ENCODE data around the gene CNTFR. TPM values are rescaled to one million over a fixed set of nuclear protein-coding genes. Genes with fewer than 3 reads are reported as not detected.

Gene CNTFR
- total and polyA plus RNA-seq, 7 experiments from 2014 or later: not detected

Other genes with a start within 250 kb of the CNTFR start
- 1 to 10 TPM in 2 of 5 experiments, under 1 TPM in 3; 0.60 to 1.9 (median 0.78) TPM for gene MYORG, start 212.8 kb downstream of the CNTFR start, total RNA-seq
- 1 to 10 TPM in 1 of 2 donors, under 1 TPM in 1; 0.28 to 1.4 TPM for gene MYORG, start 212.8 kb downstream of the CNTFR start, polyA plus RNA-seq
- 10 to 100 TPM; 12.3 to 14.6 (median 13.4) TPM for gene FAM219A, start 131.2 kb downstream of the CNTFR start, total RNA-seq
- 1 to 10 TPM in 1 of 2 donors, under 1 TPM in 1; 0.67 to 1.3 TPM for gene FAM219A, start 131.2 kb downstream of the CNTFR start, polyA plus RNA-seq
- not detected for gene DNAI1, start 130.9 kb downstream of the CNTFR start, total RNA-seq
- not detected for gene DNAI1, start 130.9 kb downstream of the CNTFR start, polyA plus RNA-seq
- gene ENHO, start 66.7 kb downstream of the CNTFR start, total RNA-seq: 1 to 10 TPM in 1 of 5 experiments, under 1 TPM in 1, not detected in 3; 0.56 to 1.9 TPM
- gene ENHO, start 66.7 kb downstream of the CNTFR start, polyA plus RNA-seq: under 1 TPM in 1 of 2 donors, not detected in 1; 0.21 TPM
- 10 to 100 TPM in 4 of 5 experiments, 1 to 10 TPM in 1; 8.8 to 27.3 (median 25.1) TPM for gene RPP25L, start 22.4 kb upstream of the CNTFR start, total RNA-seq
- gene RPP25L, start 22.4 kb upstream of the CNTFR start, polyA plus RNA-seq: 10 to 100 TPM; 48.5 to 58.2 TPM
- 100 to 1,000 TPM in 1 of 5 experiments, 10 to 100 TPM in 4; 55.6 to 110 (median 73.0) TPM for gene DCTN3, start 30.8 kb upstream of the CNTFR start, total RNA-seq
- gene DCTN3, start 30.8 kb upstream of the CNTFR start, polyA plus RNA-seq: 100 to 1,000 TPM; 125 to 129 TPM
- under 1 TPM in 2 of 5 experiments, not detected in 3; 0.27 to 0.36 TPM for gene ARID3C, start 39.3 kb upstream of the CNTFR start, total RNA-seq
- not detected for gene ARID3C, start 39.3 kb upstream of the CNTFR start, polyA plus RNA-seq
- 10 to 100 TPM; 20.7 to 63.8 (median 46.0) TPM for gene SIGMAR1, start 48.1 kb upstream of the CNTFR start, total RNA-seq
- gene SIGMAR1, start 48.1 kb upstream of the CNTFR start, polyA plus RNA-seq: 100 to 1,000 TPM in 1 of 2 donors, 10 to 100 TPM in 1; 93.5 to 102 TPM
- gene GALT, start 57.0 kb upstream of the CNTFR start, total RNA-seq: 100 to 1,000 TPM; 126 to 217 (median 162) TPM
- gene GALT, start 57.0 kb upstream of the CNTFR start, polyA plus RNA-seq: 10 to 100 TPM; 57.6 to 59.1 TPM
- gene IL11RA, start 62.5 kb upstream of the CNTFR start, total RNA-seq: 100 to 1,000 TPM in 4 of 5 experiments, 10 to 100 TPM in 1; 81.7 to 185 (median 144) TPM
- gene IL11RA, start 62.5 kb upstream of the CNTFR start, polyA plus RNA-seq: 1 to 10 TPM; 8.5 to 8.6 TPM
- gene CCL27, start 72.9 kb upstream of the CNTFR start, total RNA-seq: not detected
- not detected for gene CCL27, start 72.9 kb upstream of the CNTFR start, polyA plus RNA-seq
- gene CCL19, start 101.6 kb upstream of the CNTFR start, total RNA-seq: not detected
- gene CCL19, start 101.6 kb upstream of the CNTFR start, polyA plus RNA-seq: not detected
- gene CCL21, start 120.4 kb upstream of the CNTFR start, total RNA-seq: not detected
- gene CCL21, start 120.4 kb upstream of the CNTFR start, polyA plus RNA-seq: not detected

All from naive thymus-derived CD4-positive, alpha-beta T cell (primary cell).